Activated T-helper 1 cell treated with anti-CD3 and anti-CD28 coated beads, Interleukin-2, amount 50 U/mL, for 16 hours (primary cell): ENCODE measurements around the gene STXBP6.
"Not testable (repeated sequence)": the region's sequence is repeated elsewhere in the genome, so short reads cannot be mapped to it uniquely, and the experiment has no call there.

Source experiments
- DNase-seq, 2 donors: peaks; one replicate each; pipeline ENCODE4 v3.0.0-alpha.2; 2020; ENCODE audit warnings: low read depth in 1 of 2, low spot score in 1 of 2

STXBP6 gene

GRCh38 chr14:24838945-24839616, 210.9 kb downstream of the STXBP6 start:
- DNase-seq, result no peak

DNA sequence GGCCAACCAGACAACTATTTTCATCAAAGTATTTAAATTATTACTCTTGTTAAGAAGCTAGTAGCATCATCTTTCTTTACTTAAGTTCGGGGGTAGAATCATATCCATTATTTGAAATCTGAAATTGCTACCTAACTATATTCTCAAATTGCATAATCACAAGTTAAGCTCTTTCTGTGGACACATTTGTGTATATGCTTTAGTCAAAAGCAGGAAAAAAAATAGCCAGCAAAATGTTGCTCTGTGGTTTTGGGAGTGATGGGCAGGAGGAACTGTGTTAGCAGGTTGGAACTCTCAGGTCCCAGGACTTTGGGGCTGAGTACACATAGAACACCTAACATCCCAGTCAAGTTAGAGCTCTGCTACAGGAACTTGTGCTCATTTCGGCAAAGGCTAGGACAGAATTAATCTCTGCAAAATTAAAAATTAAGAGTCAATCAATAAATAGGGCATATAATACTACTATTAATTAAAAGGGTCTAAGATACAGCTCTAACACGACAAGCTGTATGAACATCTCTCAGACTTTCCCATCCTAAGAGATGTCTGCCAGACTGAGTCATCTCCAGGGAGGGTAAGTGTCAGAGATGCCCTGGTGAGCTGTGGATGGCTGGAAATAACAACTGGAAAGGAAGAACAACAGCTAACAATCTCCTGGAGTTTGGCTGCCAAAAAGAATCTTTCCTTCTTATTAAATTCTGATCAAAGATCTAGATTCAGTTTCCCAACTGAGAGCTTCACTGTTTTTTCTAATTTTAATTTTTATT, 212.5 kb downstream of the STXBP6 start:
- no peak for DNase-seq

DNA sequence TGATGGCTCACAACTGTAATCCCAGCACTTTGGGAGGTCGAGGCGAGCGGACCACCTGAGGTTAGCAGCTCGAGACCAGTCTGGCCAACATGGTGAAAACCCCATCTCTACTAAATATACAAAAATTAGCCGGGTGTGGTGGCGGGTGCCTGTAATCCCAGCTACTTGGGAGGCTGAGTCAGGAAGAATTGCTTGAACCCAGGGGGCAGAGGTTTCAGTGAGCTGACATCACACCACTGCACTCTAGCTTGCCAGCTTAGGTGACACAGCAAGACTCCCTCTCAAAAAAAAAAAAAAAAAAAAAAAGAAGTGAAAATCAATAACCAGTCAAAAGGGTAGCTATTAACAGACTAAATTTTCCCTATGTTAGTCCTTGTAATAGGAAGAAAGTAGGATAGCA, 213.6 kb downstream of the STXBP6 start:
- DNase-seq, result not testable (repeated sequence)

- no peak for DNase-seq
Measured at GRCh38 chr14:24834956-24835355, 215.0 kb downstream of the STXBP6 start.

DNA sequence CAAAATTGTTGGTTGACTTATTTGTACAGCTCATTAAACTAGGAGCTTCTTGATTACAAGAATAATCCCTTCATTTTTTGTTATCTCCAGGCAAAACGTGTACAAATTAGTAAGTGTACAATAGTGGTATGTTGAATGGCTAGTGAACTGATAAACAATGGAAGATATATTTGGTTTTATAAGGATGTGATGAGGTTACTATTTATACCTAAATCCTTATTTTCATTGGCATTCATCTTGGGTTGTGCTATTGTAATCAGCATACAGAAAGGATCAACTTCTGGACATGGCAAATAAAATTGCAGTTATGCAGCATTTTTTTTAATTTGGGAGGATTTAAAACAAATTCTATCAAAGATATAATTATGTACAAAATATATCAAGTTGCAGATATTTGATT, 216.6 kb downstream of the STXBP6 start:
- no peak for DNase-seq

GRCh38 chr14:24831677-24832076, 218.3 kb downstream of the STXBP6 start:
- DNase-seq, result no peak

DNA sequence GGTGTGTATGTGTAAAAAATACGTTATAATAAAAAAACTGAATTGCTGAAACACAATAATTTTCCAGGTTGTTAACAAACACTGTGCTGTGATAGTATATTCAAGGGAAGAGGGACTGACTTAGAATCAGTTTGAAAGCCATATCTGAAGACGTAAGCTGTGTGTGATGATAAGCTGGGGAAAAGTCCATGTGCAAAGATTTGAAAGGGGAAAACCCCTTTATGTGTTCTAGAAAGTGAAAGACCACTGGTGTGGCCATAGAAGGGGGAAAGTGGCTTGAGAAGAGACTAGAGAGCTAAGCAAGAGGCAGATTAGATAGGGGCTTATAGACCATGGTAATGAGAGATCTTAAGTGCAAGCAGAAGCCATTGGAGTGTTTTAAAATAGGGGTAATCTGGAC, 220.1 kb downstream of the STXBP6 start:
- no peak for DNase-seq

- DNase-seq, result no peak
Measured at GRCh38 chr14:24828486-24828885, 221.5 kb downstream of the STXBP6 start.

GRCh38 chr14:24826390-24826789, 223.6 kb downstream of the STXBP6 start:
- no peak for DNase-seq

- DNase-seq, result no peak
Measured at GRCh38 chr14:24820616-24821015, 229.3 kb downstream of the STXBP6 start.

- DNase-seq, result no peak
Measured at GRCh38 chr14:24818823-24819341, 231.1 kb downstream of the STXBP6 start.

GRCh38 chr14:24818058-24818822, 231.7 kb downstream of the STXBP6 start:
- no peak for DNase-seq

DNA sequence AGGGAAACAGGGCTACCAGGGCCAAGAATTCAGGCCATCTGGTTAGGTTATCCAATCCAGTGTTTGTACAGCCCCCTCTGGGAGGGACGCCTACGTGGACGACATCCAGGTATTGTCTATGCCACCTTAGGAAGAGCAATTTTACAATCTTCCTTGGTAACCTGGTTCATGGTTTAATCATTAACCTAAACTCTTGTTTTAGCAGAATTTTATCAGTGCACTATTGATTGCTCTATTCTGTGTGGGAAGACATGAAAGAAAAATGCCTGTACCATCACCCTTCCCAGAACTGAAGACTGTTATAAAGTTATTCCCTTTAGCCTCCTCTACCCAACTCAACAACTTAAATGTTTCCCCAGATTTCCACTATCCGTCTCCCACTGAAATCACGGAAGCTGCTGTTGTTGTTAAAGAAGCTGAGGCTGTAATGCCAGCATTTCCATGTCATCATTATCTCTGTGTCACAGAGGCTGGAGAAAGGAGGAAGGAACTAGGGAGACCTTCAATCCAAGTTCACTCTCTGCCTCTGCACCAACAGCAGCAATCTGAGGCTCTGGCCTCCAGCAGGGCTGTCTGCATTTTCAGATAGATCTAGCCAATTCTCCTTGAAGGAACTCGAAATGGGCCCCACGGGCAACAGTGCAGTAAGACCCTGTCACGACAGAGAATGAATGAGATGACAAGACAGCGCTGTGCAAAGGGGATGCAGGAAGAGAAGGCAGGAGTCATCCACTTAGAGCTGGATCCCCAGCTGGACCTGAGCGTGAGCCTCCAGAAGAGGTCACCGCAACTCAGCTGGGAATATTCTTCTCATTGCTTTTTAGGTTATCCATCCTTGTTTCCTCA, 232.5 kb downstream of the STXBP6 start:
- no peak for DNase-seq

DNA sequence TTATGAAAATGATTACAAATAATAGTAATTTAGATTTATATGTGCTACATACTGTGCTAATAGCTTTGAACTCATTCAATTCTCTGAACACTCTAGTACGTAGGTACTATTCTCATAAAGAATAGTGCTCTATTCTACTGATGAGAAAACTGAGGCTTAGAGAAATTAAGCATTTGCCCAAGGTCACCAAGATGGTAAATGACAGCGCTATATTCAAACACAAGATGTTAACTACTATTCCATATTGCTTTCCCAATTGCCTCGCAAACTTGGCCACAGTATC, 233.1 kb downstream of the STXBP6 start:
- DNase-seq, result no peak

DNA sequence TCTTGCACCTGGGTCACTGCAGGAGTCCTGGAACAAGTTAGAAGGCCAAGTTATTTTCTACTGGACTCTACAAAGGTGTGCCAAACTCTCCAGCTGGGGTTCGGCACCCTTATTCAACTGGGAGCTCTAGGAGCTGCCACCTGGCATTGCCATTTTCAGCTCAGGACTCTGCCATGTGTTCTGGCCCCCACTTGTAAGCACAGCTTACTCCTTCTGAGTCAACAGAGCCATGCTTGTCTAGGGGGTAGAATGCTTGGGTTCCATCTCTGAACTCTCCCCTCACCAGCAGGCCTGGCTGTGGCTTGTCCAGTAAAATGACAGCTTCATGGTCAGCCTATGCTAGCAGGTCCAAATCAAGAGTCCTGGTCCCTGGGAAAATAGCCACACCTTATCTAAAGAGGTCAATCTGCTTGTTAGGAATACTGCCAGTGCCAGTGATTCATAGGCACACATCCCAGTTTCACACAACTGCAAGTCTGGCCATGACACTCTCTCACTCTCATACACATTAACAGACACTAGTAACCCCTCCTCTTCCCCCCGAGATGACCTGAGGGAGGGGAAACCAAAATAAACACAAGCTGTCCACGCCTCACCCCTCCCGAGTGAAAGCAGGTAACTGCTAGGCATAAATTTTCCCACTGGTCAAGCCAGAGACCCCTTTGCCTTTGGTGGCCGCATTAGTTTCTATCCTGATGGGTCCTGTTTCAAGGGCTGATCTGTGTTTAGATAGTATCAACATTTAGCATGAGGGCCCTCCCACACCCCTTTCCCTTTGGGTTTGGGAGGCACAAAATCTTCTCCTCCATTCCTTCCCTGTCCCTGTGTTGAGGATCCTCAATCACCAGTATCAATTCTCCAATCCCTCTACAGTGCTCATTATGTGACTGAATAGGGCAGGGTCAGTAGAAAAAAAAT, 233.7 kb downstream of the STXBP6 start:
- no peak for DNase-seq

DNA sequence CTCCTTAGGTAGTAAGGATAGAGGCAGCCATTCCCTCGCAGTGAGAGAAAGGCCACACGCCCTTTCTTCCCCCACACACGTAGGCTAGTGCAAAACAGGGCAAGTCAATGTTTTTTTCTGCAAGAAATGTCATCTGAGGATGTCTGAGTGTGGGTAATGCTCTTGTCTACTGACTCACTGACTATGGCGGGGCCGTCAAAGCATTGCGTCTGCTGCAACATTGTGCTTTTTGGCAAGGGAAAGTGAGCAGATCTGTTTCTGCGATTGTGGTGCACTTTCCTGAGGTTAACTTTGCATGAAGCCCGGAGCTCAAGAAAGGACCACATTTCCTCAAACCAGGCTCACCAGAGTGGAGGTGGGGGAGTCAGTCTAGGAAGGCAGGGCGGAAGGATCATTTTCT, 234.4 kb downstream of the STXBP6 start:
- DNase-seq, result no peak

DNA sequence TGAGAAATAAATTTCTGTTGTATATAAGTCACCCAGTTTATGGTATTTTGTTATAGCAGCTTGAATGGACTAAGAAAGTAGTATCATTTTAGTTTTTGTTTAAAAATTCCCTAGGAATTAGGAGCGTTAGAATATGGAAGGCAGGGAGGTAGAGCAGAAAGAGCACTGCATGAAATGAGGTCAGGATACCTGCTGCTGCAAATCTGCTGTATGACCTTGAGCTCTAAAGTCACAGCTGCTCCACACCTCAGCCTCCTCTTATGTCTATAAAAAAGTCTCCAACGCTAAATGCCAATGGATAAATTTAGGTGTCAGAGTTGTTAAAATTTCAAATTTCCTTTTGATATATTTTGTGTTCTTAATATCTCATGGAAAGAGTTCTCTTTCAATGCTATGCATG, 235.0 kb downstream of the STXBP6 start:
- no peak for DNase-seq

DNA sequence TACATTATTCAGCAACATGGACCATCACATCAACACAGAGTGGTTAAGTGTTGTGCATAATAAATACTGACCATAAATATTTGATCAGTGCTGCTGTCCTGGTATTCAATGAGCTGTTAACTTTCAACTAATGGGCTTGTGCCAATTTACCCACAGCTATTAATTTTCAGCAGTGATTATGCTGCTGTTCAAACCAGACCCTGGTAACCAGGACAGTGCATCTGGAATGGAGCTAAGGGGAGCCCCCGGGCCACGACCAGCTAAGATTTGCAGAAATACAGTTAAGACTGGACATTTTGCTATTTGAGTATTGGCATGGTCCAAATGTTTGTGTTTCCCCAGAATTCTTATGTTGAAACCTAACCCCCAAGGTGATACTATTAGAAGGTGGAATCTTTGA, 235.6 kb downstream of the STXBP6 start:
- DNase-seq, result no peak

GRCh38 chr14:24813819-24814259, 236.1 kb downstream of the STXBP6 start:
- no peak for DNase-seq
